ENCODE results near the gene RSPH3. TPM values are rescaled to one million over a fixed set of nuclear protein-coding genes. Genes with fewer than 3 reads are reported as not detected.
"Not testable (repeated sequence)": the region's sequence is repeated elsewhere in the genome, so short reads cannot be mapped to it uniquely, and the experiment has no call there.

Gene RSPH3
- polyA plus RNA-seq, 1 donor (not counting 4 experiments of a cell fraction or from before 2014, with no cell fraction given), result 4.4 TPM

DNA sequence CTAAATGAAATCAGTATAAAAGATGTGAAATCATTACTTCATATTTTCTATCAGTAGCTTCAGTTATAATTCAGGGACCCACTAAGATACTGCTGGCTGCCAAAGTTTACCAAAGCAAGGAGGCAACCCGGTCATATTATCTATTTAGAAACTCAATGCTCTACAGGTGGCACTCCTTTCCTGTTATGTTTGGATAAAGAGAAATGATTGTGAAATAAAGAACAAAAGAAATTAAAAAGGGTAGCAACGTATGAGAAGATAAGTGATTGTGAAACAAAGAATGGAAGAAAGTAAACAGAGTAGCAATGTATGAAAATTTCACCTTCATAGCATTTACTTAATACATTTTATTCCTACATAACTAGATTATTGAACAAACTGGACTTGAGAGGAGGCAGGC is 45.2 kb downstream of the RSPH3 start:
- DNase-seq (ENCODE audit: low read depth, low spot score), result no peak

DNA sequence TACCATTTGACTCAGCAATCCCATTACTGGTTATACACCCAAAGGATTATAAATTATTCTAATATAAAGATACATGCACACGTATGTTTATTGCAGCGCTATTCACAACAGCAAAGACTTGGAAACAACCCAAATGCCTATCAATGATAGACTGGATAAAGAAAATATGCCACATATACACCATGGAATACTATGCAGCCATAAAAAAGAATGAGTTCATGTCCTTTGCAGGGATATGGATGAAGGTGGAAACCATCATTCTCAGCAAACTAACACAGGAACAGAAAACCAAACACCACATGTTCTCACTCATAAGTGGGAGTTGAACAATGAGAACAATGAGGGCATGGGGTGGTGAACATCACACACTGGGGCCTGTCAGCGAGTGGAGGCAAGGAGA is 48.0 kb downstream of the RSPH3 start:
- H3K9me1 ChIP-seq (ENCODE audit: control insufficient read depth, extremely low read depth, insufficient read depth, low read length); H3K27ac ChIP-seq (ENCODE audit: control insufficient read depth, insufficient read depth, low read length); H2AFZ ChIP-seq (ENCODE audit: control insufficient read depth, low read length); DNase-seq (ENCODE audit: low read depth, low spot score); H3K4me3 ChIP-seq (ENCODE audit: control insufficient read depth in 2 of 3, extremely low read depth in 1 of 3, insufficient read depth in 2 of 3, low read depth in 1 of 3, low read length in 3 of 3); H3K9me3 ChIP-seq (ENCODE audit: control insufficient read depth, low read depth, low read length); H3K9ac ChIP-seq (ENCODE audit: control insufficient read depth, extremely low read depth, insufficient read depth, low read length); H4K20me1 ChIP-seq (ENCODE audit: control insufficient read depth, extremely low read depth, insufficient read depth, low read length); FAIRE-seq; H3K4me2 ChIP-seq (ENCODE audit: control insufficient read depth, extremely low read depth, insufficient read depth, low read depth, low read length); H3K4me1 ChIP-seq (ENCODE audit: control insufficient read depth, extremely low read depth, insufficient read depth, low read length); H3K36me3 ChIP-seq (ENCODE audit: control insufficient read depth in 2 of 2, extremely low read depth in 1 of 2, insufficient read depth in 2 of 2, low read length in 2 of 2); H3K27me3 ChIP-seq (ENCODE audit: control insufficient read depth, extremely low read depth, insufficient read depth, low read length); dilution Hi-C loops (cut with MboI; ENCODE audit: extremely low pct_ligation_motif_present, low sequenced_read_pairs); H3K79me2 ChIP-seq (ENCODE audit: control insufficient read depth, insufficient read depth, low read length): not testable (repeated sequence)

More for the DNA sequence above, 45.2 kb downstream of the RSPH3 start:
- H3K4me2 ChIP-seq (ENCODE audit: control insufficient read depth, extremely low read depth, insufficient read depth, low read depth, low read length), result no peak overlapping the region
- TF ChIP-seq, protein P1, sequence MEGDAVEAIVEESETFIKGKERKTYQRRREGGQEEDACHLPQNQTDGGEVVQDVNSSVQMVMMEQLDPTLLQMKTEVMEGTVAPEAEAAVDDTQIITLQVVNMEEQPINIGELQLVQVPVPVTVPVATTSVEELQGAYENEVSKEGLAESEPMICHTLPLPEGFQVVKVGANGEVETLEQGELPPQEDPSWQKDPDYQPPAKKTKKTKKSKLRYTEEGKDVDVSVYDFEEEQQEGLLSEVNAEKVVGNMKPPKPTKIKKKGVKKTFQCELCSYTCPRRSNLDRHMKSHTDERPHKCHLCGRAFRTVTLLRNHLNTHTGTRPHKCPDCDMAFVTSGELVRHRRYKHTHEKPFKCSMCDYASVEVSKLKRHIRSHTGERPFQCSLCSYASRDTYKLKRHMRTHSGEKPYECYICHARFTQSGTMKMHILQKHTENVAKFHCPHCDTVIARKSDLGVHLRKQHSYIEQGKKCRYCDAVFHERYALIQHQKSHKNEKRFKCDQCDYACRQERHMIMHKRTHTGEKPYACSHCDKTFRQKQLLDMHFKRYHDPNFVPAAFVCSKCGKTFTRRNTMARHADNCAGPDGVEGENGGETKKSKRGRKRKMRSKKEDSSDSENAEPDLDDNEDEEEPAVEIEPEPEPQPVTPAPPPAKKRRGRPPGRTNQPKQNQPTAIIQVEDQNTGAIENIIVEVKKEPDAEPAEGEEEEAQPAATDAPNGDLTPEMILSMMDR (optimal IDR thresholded peaks at IDR 0.05 in 1 of 3, IDR thresholded peaks at IDR 0.05 in 1 of 3, conservative IDR thresholded peaks at IDR 0.05 in 1 of 3; ENCODE audit: extremely low read depth in 1 of 3, insufficient read depth in 2 of 3, low read length in 3 of 3), result no peak
- TF ChIP-seq EZH2 (IDR thresholded peaks at IDR 0.05; ENCODE audit: low read length), result no peak
- no peaks in the 10 kb centered on the region for H3K9me1 ChIP-seq (ENCODE audit: control insufficient read depth, extremely low read depth, insufficient read depth, low read length)
- H3K27ac ChIP-seq (ENCODE audit: control insufficient read depth, insufficient read depth, low read length), result no peak overlapping the region
- no peaks in the 10 kb centered on the region for H3K9me3 ChIP-seq (ENCODE audit: control insufficient read depth, low read depth, low read length)
- no peaks in the 10 kb centered on the region for H3K36me3 ChIP-seq (ENCODE audit: control insufficient read depth in 2 of 2, extremely low read depth in 1 of 2, insufficient read depth in 2 of 2, low read length in 2 of 2)
- no peak overlapping the region for H2AFZ ChIP-seq (ENCODE audit: control insufficient read depth, low read length)
- no peak for FAIRE-seq
- no peaks in the 10 kb centered on the region for H3K79me2 ChIP-seq (ENCODE audit: control insufficient read depth, insufficient read depth, low read length)
- H3K4me1 ChIP-seq (ENCODE audit: control insufficient read depth, extremely low read depth, insufficient read depth, low read length), result peaks cover 10% of the 10 kb centered on the region
- H4K20me1 ChIP-seq (ENCODE audit: control insufficient read depth, extremely low read depth, insufficient read depth, low read length), result no peaks in the 10 kb centered on the region
- no peaks in the 10 kb centered on the region for H3K27me3 ChIP-seq (ENCODE audit: control insufficient read depth, extremely low read depth, insufficient read depth, low read length)
- H3K4me3 ChIP-seq (ENCODE audit: control insufficient read depth in 2 of 3, extremely low read depth in 1 of 3, insufficient read depth in 2 of 3, low read depth in 1 of 3, low read length in 3 of 3), result no peak overlapping the region
- dilution Hi-C loops (cut with MboI; ENCODE audit: extremely low pct_ligation_motif_present, low sequenced_read_pairs), result no loop called here
- no peak overlapping the region for H3K9ac ChIP-seq (ENCODE audit: control insufficient read depth, extremely low read depth, insufficient read depth, low read length)

GRCh38 chr6:158951565-158951964 is 48.4 kb downstream of the RSPH3 start:
- H4K20me1 ChIP-seq (ENCODE audit: control insufficient read depth, extremely low read depth, insufficient read depth, low read length); H2AFZ ChIP-seq (ENCODE audit: control insufficient read depth, low read length); H3K9ac ChIP-seq (ENCODE audit: control insufficient read depth, extremely low read depth, insufficient read depth, low read length); H3K79me2 ChIP-seq (ENCODE audit: control insufficient read depth, insufficient read depth, low read length); H3K4me3 ChIP-seq (ENCODE audit: control insufficient read depth in 2 of 3, extremely low read depth in 1 of 3, insufficient read depth in 2 of 3, low read depth in 1 of 3, low read length in 3 of 3); dilution Hi-C loops (cut with MboI; ENCODE audit: extremely low pct_ligation_motif_present, low sequenced_read_pairs); H3K27ac ChIP-seq (ENCODE audit: control insufficient read depth, insufficient read depth, low read length); DNase-seq (ENCODE audit: low read depth, low spot score); H3K4me2 ChIP-seq (ENCODE audit: control insufficient read depth, extremely low read depth, insufficient read depth, low read depth, low read length); H3K9me1 ChIP-seq (ENCODE audit: control insufficient read depth, extremely low read depth, insufficient read depth, low read length); FAIRE-seq; H3K4me1 ChIP-seq (ENCODE audit: control insufficient read depth, extremely low read depth, insufficient read depth, low read length); H3K27me3 ChIP-seq (ENCODE audit: control insufficient read depth, extremely low read depth, insufficient read depth, low read length); H3K9me3 ChIP-seq (ENCODE audit: control insufficient read depth, low read depth, low read length); H3K36me3 ChIP-seq (ENCODE audit: control insufficient read depth in 2 of 2, extremely low read depth in 1 of 2, insufficient read depth in 2 of 2, low read length in 2 of 2): not testable (repeated sequence)

Measured in keratinocyte (primary cell).